IMR-90 (cell line): ENCODE data around the gene NTSR1. TPM values are rescaled to one million over a fixed set of nuclear protein-coding genes. Genes with fewer than 3 reads are reported as not detected.

Source experiments
- ATAC-seq: fragments of 200-7000 bp; cut with Tn5 transposase; 2 replicates; pipeline ENCODE4 v1.9.1; 2020; ENCODE audit warnings: low read depth, mild to moderate bottlenecking, moderate library complexity
- BruUV-seq: library from RNA; stranded (reverse); fragments of 400-500 nt; replicated peaks from 2 replicates; lab custom pipeline; 2021; lab: Mats Ljungman, UMichigan
- CTCF ChIA-PET: fragments of 300-600 bp; formaldehyde crosslinking; extraction: SDS; loops from one replicate; lab custom pipeline; 2021; ENCODE audit warnings: antibody characterized with exemption; lab: Yijun Ruan, JAX
- POLR2A ChIA-PET: fragments of 300-600 bp; sonication (Branson Sonifier 250); formaldehyde crosslinking; loops from one replicate; lab custom pipeline; 2022; ENCODE audit warnings: antibody characterized with exemption; ENCODE audit not compliant: unreplicated experiment; lab: Charles Lee
- DNase-seq: peaks from one replicate; pipeline ENCODE4 v3.0.0; 2013
- H2AFZ ChIP-seq: replicated peaks from 2 replicates; pipeline ENCODE3; 2013; ENCODE audit warnings: low read length, mild to moderate bottlenecking; ENCODE audit not compliant: poor library complexity
- H2AK5ac ChIP-seq: 2 replicates; pipeline ENCODE4 v1.6.1; 2013; ENCODE audit warnings: low read depth, low read length, inconsistent platforms
- H2AK9ac ChIP-seq: replicated peaks from 2 replicates; pipeline ENCODE3; 2013; ENCODE audit warnings: mild to moderate bottlenecking, low read depth, low read length, moderate library complexity; ENCODE audit not compliant: poor library complexity
- H2BK120ac ChIP-seq: 2 replicates; pipeline ENCODE4 v1.6.1; 2013; ENCODE audit warnings: low read depth, low read length, inconsistent platforms
- H2BK15ac ChIP-seq: 3 replicates; pipeline ENCODE4 v1.6.1; 2013; ENCODE audit warnings: low read depth, low read length, inconsistent platforms
- H2BK20ac ChIP-seq: 2 replicates; pipeline ENCODE4 v1.6.1; 2013; ENCODE audit warnings: low read depth, mild to moderate bottlenecking, inconsistent platforms, low read length, moderate library complexity
- H2BK5ac ChIP-seq: 2 replicates; pipeline ENCODE4 v1.6.1; 2013; ENCODE audit warnings: mild to moderate bottlenecking, low read depth, low read length, inconsistent platforms; ENCODE audit not compliant: poor library complexity, severe bottlenecking
- H3K14ac ChIP-seq: replicated peaks from 2 replicates; pipeline ENCODE4 v1.6.1; 2013; ENCODE audit warnings: low read depth, low read length, inconsistent platforms
- H3K18ac ChIP-seq: 2 replicates; pipeline ENCODE4 v1.6.1; 2013; ENCODE audit warnings: low read depth, low read length, control low read depth
- H3K23ac ChIP-seq: 2 replicates; pipeline ENCODE4 v1.6.1; 2013; ENCODE audit warnings: low read depth, low read length, inconsistent platforms
- H3K27ac ChIP-seq: 2 replicates; pipeline ENCODE4 v1.5.1; 2013; ENCODE audit warnings: mild to moderate bottlenecking, control low read depth, low read length; ENCODE audit not compliant: insufficient read depth
- H3K27me3 ChIP-seq: 2 replicates; pipeline ENCODE4 v1.6.1; 2013; ENCODE audit warnings: low read length; ENCODE audit not compliant: control insufficient read depth, insufficient read depth
- H3K36me3 ChIP-seq: 2 replicates; pipeline ENCODE4 v1.6.1; 2013; ENCODE audit warnings: low read length, mixed read lengths; ENCODE audit not compliant: control insufficient read depth, insufficient read depth
- H3K4ac ChIP-seq: 2 replicates; pipeline ENCODE4 v1.6.1; 2013; ENCODE audit warnings: low read depth, low read length, inconsistent platforms
- H3K4me1 ChIP-seq: 2 replicates; pipeline ENCODE4 v1.6.1; 2013; ENCODE audit warnings: low read length, mixed read lengths; ENCODE audit not compliant: control insufficient read depth, insufficient read depth
- H3K4me2 ChIP-seq: 2 replicates; pipeline ENCODE4 v1.6.1; 2013; ENCODE audit warnings: low read depth, mild to moderate bottlenecking, control low read depth, low read length, moderate library complexity
- H3K4me3 ChIP-seq: 2 replicates; pipeline ENCODE4 v1.5.1; 2013; ENCODE audit warnings: low read depth, mild to moderate bottlenecking, control low read depth, low read length, moderate library complexity; ENCODE audit not compliant: insufficient read depth
- H3K56ac ChIP-seq: 2 replicates; pipeline ENCODE4 v1.6.1; 2013; ENCODE audit warnings: low read length, inconsistent platforms; ENCODE audit not compliant: insufficient read depth; ENCODE audit errors: extremely low read depth
- H3K79me1 ChIP-seq, 2 experiments: 2 replicates each; pipeline ENCODE4 v1.6.1; 2013; ENCODE audit warnings: low read length in 2 of 2, inconsistent platforms in 1 of 2, low read depth in 1 of 2
- H3K9ac ChIP-seq: 2 replicates; pipeline ENCODE4 v1.6.1; 2013; ENCODE audit warnings: low read depth, low read length, control low read depth
- H3K9me1 ChIP-seq: 2 replicates; pipeline ENCODE4 v1.6.1; 2013; ENCODE audit warnings: low read length, inconsistent platforms; ENCODE audit not compliant: insufficient read depth
- H3K9me3 ChIP-seq: 2 replicates; pipeline ENCODE4 v1.6.1; 2013; ENCODE audit warnings: low read length; ENCODE audit not compliant: control insufficient read depth, insufficient read depth
- H4K20me1 ChIP-seq: 2 replicates; pipeline ENCODE4 v1.6.1; 2013; ENCODE audit warnings: low read length, inconsistent platforms; ENCODE audit not compliant: insufficient read depth
- H4K5ac ChIP-seq: 2 replicates; pipeline ENCODE4 v1.6.1; 2013; ENCODE audit warnings: mild to moderate bottlenecking, low read depth, low read length, control low read depth
- H4K8ac ChIP-seq, 2 experiments: 2 replicates each; pipeline ENCODE4 v1.6.1; 2013; ENCODE audit warnings: low read depth in 2 of 2, low read length in 2 of 2, control low read depth in 1 of 2, inconsistent platforms in 1 of 2
- H4K91ac ChIP-seq: 2 replicates; pipeline ENCODE4 v1.6.1; 2013; ENCODE audit warnings: low read depth, low read length, inconsistent platforms; ENCODE audit not compliant: insufficient read depth
- BHLHE40 ChIP-seq: fragments of 150-350 bp; IDR thresholded peaks from 2 replicates; pipeline ENCODE4 v1.6.1; 2016; ENCODE audit warnings: mild to moderate bottlenecking, low read depth, low read length
- CEBPB ChIP-seq: IDR thresholded peaks from 2 replicates; pipeline ENCODE4 v1.6.1; 2012; ENCODE audit warnings: low read depth, low read length, improper control_type of control experiment
- CHD1 ChIP-seq: IDR thresholded peaks from 2 replicates; pipeline ENCODE4 v1.6.1; 2012; ENCODE audit warnings: low read depth, low read length, improper control_type of control experiment
- CTCF ChIP-seq: conservative IDR thresholded peaks from 2 replicates; pipeline ENCODE4 v1.5.1; 2012; ENCODE audit warnings: mild to moderate bottlenecking, low read depth, low read length, improper control_type of control experiment
- ELK1 ChIP-seq: fragments of 150-350 bp; IDR thresholded peaks from 2 replicates; pipeline ENCODE4 v1.6.1; 2016; ENCODE audit warnings: low read depth, mild to moderate bottlenecking, low read length, moderate library complexity, borderline replicate concordance
- FOS ChIP-seq: fragments of 150-350 bp; IDR thresholded peaks from 2 replicates; pipeline ENCODE4 v1.6.1; 2016; ENCODE audit warnings: low read depth, low read length
- MAFK ChIP-seq: IDR thresholded peaks from 2 replicates; pipeline ENCODE4 v1.6.1; 2012; ENCODE audit warnings: low read depth, low read length, improper control_type of control experiment
- MAZ ChIP-seq: IDR thresholded peaks from 2 replicates; pipeline ENCODE4 v1.6.1; 2012; ENCODE audit warnings: low read depth, mild to moderate bottlenecking, low read length, improper control_type of control experiment, moderate library complexity, borderline replicate concordance
- MXI1 ChIP-seq: IDR thresholded peaks from 2 replicates; pipeline ENCODE4 v1.6.1; 2012; ENCODE audit warnings: low read depth, mild to moderate bottlenecking, low read length, moderate library complexity, borderline replicate concordance
- NFE2L2 ChIP-seq: fragments of 150-350 bp; IDR thresholded peaks from 2 replicates; pipeline ENCODE4 v1.6.1; 2016; ENCODE audit warnings: low read depth, mild to moderate bottlenecking, low read length
- POLR2A ChIP-seq: IDR thresholded peaks from 2 replicates; pipeline ENCODE4 v1.6.1; 2012; ENCODE audit warnings: mild to moderate bottlenecking, low read depth, low read length
- RAD21 ChIP-seq: IDR thresholded peaks from 2 replicates; pipeline ENCODE4 v1.6.1; 2012; ENCODE audit warnings: low read length, improper control_type of control experiment
- RCOR1 ChIP-seq: IDR thresholded peaks from 2 replicates; pipeline ENCODE4 v1.6.1; 2012; ENCODE audit warnings: mild to moderate bottlenecking, low read length, improper control_type of control experiment; ENCODE audit not compliant: insufficient replicate concordance
- RFX5 ChIP-seq: IDR thresholded peaks from 2 replicates; pipeline ENCODE4 v1.8.0; 2012; ENCODE audit warnings: low read depth, mild to moderate bottlenecking, low read length, moderate library complexity
- SMC3 ChIP-seq: fragments of 150-350 bp; IDR thresholded peaks from 2 replicates; pipeline ENCODE4 v1.6.1; 2016; ENCODE audit warnings: low read depth, mild to moderate bottlenecking, antibody characterized with exemption, low read length, moderate library complexity
- USF2 ChIP-seq: fragments of 150-350 bp; IDR thresholded peaks from 2 replicates; pipeline ENCODE4 v1.6.1; 2017; ENCODE audit warnings: mild to moderate bottlenecking, antibody characterized with exemption, low read length, low read depth
- WGBS, 2 experiments: methylation state at CpG; one replicate each; pipeline versions ENCODE4 v1.1.5 to v1.1.7; 2013; ENCODE audit warnings: missing lambda C conversion rate in 2 of 2; ENCODE audit not compliant: insufficient read length in 1 of 2; ENCODE audit errors: extremely low coverage in 2 of 2; 5-methylcytosine and 5-hydroxymethylcytosine counted together
- dilution Hi-C: fragments of 300-500 bp; cut with HindIII; formaldehyde crosslinking; loops from one replicate; pipeline ENCODE4 v1.14.3; 2018; ENCODE audit warnings: low sequenced_read_pairs; ENCODE audit not compliant: unreplicated experiment
- in situ Hi-C: fragments of 300-500 bp; cut with MboI; formaldehyde crosslinking; loops from 3 replicates; pipeline ENCODE4 v1.14.3; 2019; ENCODE audit warnings: low sequenced_read_pairs, inconsistent platforms, mixed read lengths
- intact Hi-C: fragments of 100-400 bp; cut with micrococcal nuclease; formaldehyde crosslinking; loops from 2 replicates; pipeline ENCODE4 v1.10.0; 2022
- polyA plus RNA-seq, 3 experiments: library from polyadenylated mRNA; depleted of rRNA; stranded (reverse); fragments of >200 nt; gene quantifications; 2 replicates each; pipeline ENCODE4 v1.2.3, GENCODE V29; 2012; ENCODE audit warnings: low replicate concordance in 1 of 3
- total RNA-seq: library from RNA; depleted of rRNA; stranded (reverse); fragments of >200 nt; gene quantifications from 2 replicates; pipeline ENCODE4 v1.2.3, GENCODE V29; 2012

NTSR1 gene
- total and polyA plus RNA-seq, 2 of the 4 experiments (the other 2 are of a cell fraction): 0.54 to 1.8 TPM

GRCh38 chr20:62765432-62766070 is 56.9 kb downstream of the NTSR1 start:
- dilution Hi-C loops (no loop called here), intact Hi-C loops (no loop called here), in situ Hi-C loops (no loop called here)
- no peak overlapping the region for H2BK5ac ChIP-seq
- H2BK15ac ChIP-seq: no peak overlapping the region
- ChIA-PET CTCF (interaction anchor here (1.0 kb wide), 1 partner anchor 26 kb away, joined by 3 read pairs; no protein-coding TSS in a partner anchor), POLR2A (no interaction called here)
- TF ChIP-seq NFE2L2 (no peak), RFX5 (no peak), CEBPB (no peak), CHD1 (no peak), MAZ (no peak), SMC3 (no peak), USF2 (no peak), CTCF (no peak), POLR2A (no peak), MXI1 (no peak), ELK1 (no peak), BHLHE40 (no peak), RCOR1 (no peak), RAD21 (no peak), MAFK (no peak), FOS (no peak)
- H2BK120ac ChIP-seq: no peak overlapping the region
- H2BK20ac ChIP-seq: no peak overlapping the region
- H2AK5ac ChIP-seq: no peak overlapping the region
- H3K79me1 ChIP-seq: no peaks in the 10 kb centered on the region
- no TSS peak for BruUV-seq
- no peaks in the 10 kb centered on the region for H3K9me3 ChIP-seq
- no peak overlapping the region for H2AFZ ChIP-seq
- H3K36me3 ChIP-seq: no peaks in the 10 kb centered on the region
- H4K8ac ChIP-seq: no peak overlapping the region
- no peak overlapping the region for H2AK9ac ChIP-seq
- H3K4me2 ChIP-seq: no peak overlapping the region
- no peak overlapping the region for H3K4ac ChIP-seq
- H4K20me1 ChIP-seq: no peaks in the 10 kb centered on the region
- H3K4me3 ChIP-seq: no peak overlapping the region
- no peak overlapping the region for H4K91ac ChIP-seq
- no peak overlapping the region for H3K27ac ChIP-seq
- peaks cover 8% of the 10 kb centered on the region for H3K4me1 ChIP-seq
- no peak overlapping the region for H3K18ac ChIP-seq
- DNase-seq (no peak), ATAC-seq (no peak)
- no peak overlapping the region for H3K14ac ChIP-seq
- peaks cover 12% of the 10 kb centered on the region; the same call in 1 of the 2 replicates for H3K27me3 ChIP-seq
- H3K23ac ChIP-seq: no peak overlapping the region
- H3K56ac ChIP-seq: no peak overlapping the region
- H4K5ac ChIP-seq: no peak overlapping the region
- H3K9me1 ChIP-seq: peaks cover 4% of the 10 kb centered on the region
- WGBS, 2 experiments: 90% methylated on average over 5 of the region's 15 CpGs; no CpG with 5 or more reads in 1 of the 2 experiments
- no peak overlapping the region for H3K9ac ChIP-seq
